NCI-H460 (cell line): ENCODE measurements around the gene MNX1. TPM values are rescaled to one million over a fixed set of nuclear protein-coding genes. Genes with fewer than 3 reads are reported as not detected.

Source experiments
- DNase-seq: peaks from one replicate; pipeline ENCODE4 v3.0.0-alpha.2; 2016; ENCODE audit warnings: low read depth; ENCODE audit errors: extremely low read depth
- total RNA-seq: library from RNA; depleted of rRNA; stranded (reverse); fragments of >200 nt; shearing (Covaris generic); gene quantifications from 2 replicates; pipeline ENCODE4 v1.2.3, GENCODE V29; 2014

MNX1 gene
- total RNA-seq, 1 experiment from 2014 or later: 1.8 TPM

DNA sequence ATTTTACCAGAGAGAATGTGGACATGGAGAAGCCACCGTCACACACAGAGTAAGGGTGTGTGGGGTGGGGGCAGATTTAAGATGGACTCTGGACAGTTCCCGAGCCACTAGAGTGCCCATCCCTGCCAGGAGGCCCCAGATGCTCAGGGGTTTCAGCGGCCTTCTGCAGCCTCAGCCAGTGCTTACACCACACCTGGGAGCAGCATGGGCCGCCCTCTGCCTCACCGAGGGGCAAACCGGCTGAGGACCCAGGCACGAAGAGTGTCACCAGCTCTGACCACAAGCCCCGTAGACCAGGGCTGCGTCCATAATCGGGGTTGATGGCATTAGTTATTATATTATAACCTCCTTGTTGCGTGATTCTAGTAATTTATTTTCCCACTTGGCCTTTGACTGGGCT is 6.7 kb upstream of the MNX1 start:
- no peak for DNase-seq

DNA sequence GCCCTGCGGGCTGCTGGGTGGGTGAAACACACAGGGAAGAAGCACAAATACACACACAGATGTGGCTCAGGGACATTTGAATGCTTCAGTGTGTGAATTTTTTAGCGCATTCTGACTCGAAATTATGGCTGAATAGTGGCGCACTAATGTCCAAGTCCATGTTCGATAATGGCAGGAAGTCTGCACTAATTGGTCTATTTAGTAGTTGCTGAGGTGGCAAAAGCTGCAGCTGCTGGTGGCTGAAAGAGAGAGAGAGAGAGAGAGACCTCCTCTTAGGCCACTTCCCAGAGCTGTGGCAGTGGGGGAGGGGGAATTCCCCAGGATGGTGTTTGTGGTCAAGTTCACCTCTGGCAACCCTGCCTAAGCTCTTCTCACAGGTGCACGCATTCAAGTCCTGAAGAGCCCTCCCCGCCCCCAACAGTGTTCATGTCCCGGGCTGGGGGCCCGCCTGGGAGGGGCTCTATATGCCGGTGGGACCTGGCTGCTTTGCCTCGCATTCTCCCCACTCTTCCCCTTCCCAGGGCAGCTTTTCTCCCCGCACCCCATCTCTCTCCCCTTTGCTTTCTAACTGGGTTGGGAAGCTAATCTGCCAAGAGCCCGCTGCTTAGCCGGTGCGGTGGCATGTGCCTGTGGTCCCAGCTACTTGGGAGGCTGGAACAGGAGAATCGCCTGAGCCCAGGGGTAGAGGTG is 6.0 kb upstream of the MNX1 start:
- DNase-seq: no peak

DNA sequence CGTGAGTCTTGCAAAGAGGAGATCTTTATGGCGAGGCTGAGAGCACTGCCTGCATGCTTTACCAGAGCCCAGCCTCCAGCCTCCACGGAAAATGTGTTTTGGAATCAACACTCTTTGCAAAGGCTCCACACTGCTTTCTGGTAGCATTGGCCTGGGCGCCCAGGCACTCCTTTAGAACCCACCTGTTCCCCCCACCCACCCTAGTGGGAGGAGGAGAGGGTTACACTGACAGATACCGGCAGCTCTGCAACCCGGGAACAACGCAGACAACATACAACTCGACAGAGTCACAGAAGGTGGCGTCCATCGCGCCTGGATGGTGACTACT is 5.5 kb upstream of the MNX1 start:
- no peak for DNase-seq

DNA sequence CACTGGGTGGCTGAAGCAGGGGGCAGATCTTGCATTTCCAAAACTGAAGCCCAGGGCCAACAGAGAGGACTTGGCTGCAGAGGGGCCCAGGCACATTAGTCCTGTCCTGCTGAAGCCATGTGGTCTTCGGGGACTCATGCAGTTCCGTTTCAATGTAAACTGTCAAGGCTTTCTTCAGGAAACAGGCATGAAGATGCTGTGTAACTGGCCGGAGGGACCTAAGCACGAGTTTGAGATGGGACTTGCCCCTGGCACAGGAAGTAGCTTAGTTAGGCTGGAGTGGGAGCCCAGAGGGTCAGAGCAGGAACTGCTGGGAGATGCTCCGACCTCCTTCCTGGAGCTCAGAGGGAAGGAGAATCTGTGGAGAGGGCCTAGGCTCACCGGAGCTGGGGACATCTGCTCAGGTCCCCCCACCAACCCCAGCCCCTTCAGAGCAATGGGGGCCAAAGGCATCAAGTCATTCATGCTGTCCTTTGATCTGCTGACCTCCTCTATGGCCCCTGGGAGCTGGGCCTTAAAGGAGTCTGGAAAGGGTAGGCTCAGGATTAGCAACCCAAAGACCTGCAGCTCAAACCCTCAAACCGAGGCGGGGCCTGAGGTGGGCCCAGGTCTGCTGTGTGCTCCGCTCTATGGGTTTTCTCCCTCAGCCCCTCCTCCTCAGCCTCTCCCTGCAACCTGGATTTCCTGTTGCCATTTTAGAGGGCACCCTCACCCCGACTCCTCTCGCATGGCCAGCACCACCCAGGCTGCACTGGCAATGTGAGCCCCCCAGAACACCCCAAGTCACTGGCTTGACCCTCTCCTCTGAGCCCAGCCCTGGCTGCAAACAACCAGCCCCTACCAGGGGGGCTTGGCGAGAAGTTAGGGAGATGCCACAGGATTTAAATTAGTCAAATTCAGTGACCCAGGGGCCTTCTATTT is 4.4 kb upstream of the MNX1 start:
- no peak for DNase-seq

DNA sequence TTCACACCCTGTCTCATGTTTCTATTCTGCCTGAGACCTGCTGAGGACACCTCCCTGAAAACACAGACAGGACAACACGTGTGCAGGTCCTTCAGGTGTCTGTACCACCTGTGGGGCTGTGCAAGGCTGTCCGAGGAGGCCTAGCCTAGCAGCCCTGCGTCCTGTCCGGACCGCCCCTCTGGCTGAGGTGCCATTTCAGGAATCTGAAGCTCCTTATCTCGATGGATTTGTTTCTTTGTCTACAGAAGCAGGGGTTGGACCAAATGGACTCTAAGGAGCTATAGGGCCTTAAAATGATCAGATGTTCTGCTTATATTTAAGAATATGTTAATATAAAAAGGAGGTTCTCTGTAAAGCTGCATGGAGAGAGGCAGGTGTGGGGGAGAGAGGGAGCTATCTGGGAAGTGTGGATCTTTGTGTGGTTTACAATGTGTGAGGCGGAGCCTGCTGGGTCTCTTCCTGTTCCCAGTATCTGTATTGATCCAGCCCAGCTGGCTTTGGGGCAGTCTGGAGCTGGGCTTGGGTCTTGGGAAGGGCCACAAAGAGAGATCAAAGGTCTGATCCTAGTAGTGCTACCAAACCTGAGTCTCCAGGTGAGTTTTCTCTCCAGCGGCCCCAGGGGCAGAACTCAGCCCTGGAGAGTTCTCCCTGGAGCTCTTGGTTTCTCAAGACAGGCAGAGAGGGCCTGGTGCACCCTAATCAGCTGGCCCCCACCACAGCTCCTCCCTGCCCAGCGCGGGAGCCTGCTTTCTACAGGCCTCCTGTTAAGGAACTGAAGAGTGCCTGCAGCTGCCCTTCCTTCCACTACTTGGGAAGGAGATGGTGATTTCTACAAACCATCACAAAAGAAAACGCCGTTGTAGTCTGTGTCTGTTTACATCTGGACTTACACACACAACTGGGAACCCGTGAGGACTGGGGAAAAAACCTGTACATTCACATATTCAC is 3.4 kb upstream of the MNX1 start:
- no peak for DNase-seq

DNA sequence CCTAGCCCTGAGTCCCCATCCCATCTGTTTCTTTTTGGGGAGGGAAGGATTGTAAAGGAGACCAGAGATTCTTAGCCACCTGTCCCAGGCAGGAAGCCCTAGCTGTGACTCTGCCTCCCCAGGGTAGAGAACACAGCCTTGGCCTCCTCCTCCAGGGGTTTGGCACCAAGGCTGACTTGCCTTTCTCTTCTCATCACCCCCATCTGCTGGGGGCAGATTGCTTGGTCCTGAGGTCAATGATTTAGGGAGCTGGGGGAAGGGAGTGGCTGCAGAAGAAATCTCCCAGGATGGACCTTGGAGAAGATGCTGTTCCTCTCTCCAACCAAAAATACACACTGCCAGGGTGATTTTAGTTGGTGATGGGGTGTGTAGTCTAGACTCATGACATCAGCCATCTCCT is 2.6 kb upstream of the MNX1 start:
- DNase-seq: no peak

DNA sequence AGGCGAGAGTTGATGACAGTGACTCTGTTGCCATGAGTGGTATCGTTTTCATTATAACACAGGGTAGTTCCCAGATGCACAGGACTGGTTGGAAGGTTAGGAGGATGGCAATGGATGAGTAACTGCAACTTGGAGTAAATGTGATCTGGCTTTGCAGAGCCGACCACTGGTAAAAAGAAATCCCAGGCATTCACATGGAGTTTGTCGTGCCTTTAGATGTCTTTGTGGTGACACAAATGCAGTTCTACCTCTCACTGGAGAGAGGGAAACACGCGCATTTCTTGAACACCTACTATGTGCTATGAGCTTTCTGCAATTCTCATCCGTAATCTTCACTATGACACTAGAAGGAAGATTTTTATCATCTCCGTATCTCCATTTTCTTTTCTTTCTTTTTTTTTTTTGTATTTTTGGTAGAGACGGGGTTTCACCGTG is 1.7 kb upstream of the MNX1 start:
- no peak for DNase-seq

DNA sequence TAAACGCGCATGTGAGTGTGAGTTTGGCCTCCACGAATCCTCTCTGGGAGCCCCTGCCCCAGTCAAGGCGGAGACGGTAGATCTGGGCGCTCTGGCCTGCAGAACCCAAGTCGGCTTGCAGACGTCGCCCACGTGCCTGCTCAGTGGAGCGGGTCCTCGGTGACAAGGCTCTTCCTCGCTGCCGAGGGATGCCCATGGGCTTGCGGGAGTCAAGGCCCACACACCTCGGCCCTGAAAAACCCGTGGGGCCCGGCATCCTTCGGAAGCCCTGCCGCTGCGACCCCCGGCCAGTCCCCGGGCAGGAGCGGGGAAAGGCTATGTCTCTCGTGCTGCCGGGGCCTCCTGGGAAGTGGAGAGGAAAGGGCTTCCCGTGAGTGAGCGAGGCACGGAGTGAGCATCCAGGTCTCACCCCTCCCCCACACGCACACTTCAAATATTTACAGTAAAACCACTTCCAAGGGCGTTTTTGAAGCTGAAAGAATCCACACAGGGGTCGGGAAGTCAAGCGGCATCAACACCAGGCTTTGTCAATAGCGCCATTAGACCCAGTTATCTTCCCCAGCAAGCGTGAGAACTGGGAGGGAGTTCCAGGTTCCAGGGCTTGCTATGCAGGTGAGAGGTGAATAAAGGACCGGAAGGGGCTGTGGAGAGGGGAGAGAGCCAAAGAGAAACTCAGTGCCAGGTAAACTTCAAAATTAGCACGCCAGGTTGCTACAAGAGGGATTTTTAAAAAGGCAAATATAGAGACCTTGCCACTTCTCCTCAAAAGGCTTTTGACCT is 1.1 kb upstream of the MNX1 start:
- DNase-seq: no peak

DNA sequence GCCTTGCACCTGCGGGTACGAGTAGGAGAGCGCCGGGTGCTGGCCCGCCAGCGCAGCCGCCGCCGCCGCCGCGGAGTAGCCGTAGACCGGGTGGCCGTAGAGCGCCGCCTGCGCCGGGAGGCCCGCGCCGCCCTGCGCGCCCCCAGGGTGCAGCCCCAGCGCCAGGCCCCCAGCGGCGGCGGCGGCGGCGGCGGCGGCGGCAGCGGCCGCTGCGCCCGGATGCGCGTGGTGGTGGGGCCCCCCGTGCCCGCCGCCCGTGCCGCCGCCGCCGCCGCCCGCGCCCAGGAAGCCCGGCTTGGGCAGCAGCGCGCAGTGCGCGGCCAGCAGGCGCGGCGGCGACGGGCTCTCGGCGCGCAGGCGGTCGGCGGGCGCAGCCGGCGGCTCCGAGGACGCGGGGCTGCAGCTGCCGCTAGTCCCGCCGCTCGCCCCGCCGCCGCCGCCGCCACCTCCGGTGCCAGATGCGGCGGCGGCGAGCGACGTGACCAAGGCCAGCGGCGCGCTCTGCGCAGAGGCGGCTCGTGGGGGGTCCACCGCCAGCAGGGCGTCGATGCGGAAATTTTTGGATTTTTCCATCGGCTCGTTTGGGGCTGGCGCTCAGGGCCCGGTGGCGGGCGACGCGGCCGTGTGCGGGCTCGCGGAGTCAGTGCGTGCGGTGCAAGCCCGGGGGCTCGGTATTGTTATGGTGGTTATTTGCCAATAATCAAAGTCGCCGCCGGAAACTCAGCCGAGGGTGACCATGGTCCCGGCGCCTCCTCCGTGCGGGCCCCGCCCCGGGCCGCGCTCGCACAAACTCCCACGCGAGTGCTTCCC is 480 bp downstream of the MNX1 start:
- DNase-seq: no peak

DNA sequence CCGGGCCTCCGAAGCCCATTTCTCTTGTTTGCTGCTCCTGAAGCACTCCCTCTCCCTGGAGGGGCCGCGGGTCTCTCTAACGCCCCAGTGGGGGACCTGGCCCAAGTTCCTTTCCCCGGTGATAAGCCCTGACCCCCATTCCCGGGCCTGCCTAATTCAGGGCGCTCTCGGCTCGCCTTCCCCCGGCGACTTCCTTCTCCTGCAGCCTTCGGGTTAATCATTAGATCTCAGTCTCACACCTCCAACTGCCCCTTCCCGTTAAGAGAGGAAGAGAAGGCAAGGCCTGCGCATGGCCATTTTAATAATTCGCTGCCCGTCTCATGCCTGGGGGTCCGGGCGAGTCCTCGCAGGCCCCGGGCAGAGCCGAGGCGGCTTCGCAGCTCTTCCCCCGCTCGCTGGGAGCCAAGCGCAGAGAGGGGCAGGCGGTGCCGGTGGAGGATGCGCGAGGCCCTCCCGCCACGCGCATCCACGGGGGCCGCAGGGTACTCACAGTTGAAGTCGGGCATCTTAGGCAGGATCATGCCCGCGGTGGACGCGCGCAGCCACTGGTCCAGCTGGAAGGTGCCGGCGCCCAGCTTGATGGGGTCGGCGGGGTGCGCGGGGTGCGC is 1.2 kb downstream of the MNX1 start:
- DNase-seq: no peak

DNA sequence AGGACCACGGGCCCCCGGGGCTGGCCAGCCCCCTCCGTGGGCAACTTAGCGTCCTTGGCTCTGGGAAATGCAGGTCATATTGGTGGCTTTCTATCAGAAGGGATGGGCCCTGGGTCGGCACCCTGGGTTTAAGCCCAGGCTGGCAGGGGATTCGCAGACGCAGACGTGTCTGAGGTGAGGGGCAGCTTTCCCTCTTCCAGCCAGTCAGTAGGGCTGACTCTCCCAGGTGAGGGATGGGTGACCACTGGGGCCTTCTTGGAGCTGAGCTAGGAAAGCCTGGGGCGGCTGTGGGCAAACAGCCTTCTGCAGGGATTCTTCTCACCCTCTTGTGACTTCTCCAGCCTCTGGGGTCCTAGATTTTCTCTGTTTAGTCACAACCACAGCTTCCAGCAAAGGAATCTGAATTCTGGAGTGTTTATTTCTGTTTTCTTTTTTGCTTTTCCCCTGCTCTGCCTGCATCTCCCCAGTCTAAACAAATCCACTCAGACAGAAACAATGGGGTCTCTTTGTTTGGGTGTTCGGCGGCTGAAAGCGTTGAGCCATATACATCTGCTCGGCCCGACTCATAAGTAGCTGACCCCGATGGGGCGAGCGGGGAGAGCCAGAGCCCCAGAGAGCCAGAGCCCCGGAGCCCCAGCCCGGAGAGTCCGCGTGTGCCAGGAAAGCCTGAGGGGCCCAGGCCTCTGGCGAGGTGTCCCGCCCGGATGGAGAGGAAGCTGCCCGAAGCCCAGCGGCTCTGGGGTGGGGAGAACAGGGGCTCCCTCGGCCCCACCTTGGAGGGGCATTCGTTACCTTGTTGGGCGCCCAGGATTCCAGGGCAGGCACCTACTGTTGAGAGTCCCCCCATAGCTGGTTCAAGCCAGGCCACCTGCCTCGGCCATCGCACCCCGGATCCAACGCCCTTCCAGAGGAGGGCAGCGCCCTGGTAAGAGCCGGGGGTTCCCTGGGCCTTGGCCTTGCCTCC is 2.0 kb downstream of the MNX1 start:
- no peak for DNase-seq

DNA sequence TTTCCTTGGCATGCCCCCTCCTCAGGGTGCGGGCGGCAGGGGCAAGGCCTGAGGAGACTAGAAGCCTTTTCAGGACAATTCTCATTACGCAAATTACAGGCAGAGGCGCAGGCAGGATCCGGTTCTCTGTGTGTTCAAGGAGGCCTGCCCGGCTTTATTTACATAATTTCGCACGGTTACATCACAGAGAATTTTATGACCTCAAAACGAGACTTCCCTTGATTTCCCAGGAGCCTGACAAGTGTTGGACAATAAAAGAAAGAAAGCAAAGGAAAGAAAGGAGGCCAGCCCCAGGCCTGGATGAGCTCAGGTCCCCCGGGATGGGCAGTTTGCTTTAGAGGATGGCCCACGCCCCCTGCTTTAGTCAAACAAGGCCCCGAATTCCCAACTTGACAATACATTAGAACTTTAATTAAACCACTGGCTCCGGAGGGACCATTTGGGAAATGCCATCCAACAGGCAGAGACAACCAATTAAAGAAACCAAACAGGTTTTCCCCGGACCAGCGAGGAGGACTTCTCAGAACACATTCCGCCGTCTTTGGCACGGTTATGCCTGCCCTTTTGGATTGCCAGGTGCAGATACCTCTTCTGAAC is 2.9 kb downstream of the MNX1 start:
- peak; percentile 24 for DNase-seq

DNA sequence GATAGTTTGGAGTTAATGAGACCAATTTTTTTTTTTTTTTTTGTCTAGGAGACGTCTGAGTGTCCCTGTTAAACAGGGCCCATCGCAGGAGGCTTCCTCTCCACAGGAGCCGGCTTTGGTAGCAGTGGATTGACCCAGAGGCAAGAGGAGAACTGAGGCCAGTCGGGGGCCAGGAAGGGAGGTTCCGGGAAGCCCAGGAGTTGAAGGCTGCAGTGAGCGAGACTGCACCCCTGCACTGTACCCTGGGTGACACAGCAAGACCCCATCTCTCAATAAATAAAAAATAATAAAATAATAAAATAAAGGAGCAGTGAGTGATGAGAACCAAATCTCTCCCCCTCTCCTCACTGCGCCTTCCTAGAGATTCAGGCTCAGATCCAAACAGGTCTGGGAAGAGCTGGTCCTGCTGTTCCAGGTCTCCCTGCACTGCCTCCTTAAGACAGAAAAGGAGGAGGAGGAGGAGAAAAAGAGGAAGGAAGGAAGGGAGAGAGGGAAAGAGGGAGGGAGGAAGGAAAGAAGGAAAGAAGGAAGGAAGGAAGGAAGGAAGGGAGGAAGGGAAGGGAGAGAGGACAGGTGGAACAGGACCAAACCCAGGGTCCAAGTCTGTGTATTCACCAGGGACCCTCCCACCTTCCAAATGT is 3.5 kb downstream of the MNX1 start:
- no peak for DNase-seq

DNA sequence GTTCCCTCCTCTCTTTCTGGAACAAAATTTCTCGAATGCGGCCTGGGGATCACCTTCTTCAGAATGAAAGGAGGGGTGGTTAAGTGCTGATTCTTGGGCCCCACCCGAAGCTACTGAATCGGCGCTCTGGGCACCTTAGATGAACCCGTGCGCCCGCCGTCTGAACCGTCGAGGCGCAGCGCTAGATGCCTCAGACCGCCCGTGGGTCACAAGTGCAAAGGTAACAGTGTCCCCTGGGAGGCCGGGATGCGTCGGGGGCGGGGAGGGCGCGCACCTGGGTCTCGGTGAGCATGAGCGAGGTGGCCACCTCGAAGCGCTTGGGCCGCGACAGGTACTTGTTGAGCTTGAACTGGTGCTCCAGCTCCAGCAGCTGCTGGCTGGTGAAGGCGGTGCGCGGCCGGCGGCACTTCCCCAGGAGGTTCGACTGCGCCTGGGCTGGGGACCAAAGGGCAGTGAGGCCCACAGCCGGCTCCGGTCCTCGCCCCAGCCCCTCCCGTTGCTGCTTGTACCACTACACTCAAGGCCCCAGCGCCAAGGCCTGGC is 4.2 kb downstream of the MNX1 start:
- DNase-seq: no peak

DNA sequence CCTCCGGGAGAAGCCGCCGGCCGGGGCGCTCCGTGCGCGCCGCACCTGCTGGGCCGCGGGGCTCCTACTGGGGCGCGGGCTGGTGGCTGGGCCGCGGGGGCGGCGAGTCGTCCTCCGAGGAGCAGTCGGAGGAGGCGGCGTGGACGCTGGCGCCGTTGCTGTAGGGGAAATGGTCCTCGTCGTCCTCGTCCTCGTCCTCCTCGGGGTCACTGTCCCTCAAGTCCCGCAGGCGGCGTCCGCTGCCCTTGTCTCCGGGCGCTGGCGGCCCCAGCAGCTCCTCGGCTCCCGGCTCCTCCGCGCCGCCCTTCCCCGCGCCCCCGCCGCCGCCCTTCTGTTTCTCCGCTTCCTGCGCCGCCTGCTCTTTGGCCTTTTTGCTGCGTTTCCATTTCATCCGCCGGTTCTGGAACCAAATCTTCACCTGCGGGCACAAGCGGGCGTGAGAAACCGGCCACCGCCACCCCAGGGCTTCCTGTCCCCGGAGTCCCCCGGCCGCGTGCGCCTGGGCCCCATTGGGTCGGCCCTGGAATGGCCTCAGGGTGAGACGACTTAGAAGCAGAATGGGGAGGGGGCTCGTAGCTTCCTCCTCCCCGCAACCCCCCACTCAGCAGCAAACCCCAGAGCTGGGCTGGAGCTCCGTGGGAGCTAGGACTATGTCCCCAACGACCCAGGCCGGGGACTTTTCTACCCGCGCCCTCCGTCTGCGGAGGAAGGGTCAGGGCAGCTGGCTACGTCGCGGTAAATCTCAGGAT is 4.8 kb downstream of the MNX1 start:
- DNase-seq: no peak
